ENCODE results near the gene ALDH4A1. TPM values are rescaled to one million over a fixed set of nuclear protein-coding genes. Genes with fewer than 3 reads are reported as not detected.

The ALDH4A1 gene
- total RNA-seq, 1 donor from 2014 or later = 21.8 TPM

DNA sequence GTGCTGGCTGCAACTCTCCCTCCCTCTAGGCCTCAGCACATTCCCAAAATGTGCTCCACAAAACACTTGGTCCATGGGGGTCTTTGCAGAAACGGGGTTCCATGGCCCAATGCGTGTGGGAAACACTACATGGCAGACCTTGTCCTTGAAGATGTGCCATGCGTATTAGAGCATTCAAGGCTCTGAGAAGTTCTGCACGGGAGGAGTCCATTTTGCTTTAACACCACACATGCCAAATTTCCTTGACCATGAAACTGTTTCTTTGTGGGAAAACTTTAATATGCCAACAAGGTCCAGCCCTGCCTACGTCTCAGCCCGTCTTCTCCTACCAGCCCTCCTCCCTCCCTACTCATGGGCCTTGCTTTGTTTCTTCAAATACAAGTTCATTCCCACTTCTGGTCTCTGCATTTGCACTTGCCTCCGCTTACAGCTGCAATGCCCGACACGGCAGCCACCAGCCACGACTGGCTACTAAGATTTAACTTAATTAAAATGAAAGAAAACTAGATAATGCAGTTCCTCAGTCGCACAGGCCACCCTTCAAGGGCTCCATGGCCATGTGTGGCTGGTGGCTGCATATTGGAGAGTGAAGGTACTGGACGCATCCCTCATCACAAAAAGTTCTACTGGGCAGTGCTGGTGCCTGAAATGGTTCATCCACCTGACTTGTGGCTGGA lies 23.7 kb downstream of the ALDH4A1 start:
- TF ChIP-seq EZH2 (IDR thresholded peaks at IDR 0.05) = no peak
- no peak for TF ChIP-seq EZH2phosphoT487 (IDR thresholded peaks at IDR 0.05)
- TF ChIP-seq, protein P1, sequence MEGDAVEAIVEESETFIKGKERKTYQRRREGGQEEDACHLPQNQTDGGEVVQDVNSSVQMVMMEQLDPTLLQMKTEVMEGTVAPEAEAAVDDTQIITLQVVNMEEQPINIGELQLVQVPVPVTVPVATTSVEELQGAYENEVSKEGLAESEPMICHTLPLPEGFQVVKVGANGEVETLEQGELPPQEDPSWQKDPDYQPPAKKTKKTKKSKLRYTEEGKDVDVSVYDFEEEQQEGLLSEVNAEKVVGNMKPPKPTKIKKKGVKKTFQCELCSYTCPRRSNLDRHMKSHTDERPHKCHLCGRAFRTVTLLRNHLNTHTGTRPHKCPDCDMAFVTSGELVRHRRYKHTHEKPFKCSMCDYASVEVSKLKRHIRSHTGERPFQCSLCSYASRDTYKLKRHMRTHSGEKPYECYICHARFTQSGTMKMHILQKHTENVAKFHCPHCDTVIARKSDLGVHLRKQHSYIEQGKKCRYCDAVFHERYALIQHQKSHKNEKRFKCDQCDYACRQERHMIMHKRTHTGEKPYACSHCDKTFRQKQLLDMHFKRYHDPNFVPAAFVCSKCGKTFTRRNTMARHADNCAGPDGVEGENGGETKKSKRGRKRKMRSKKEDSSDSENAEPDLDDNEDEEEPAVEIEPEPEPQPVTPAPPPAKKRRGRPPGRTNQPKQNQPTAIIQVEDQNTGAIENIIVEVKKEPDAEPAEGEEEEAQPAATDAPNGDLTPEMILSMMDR (IDR thresholded peaks at IDR 0.05) = no peak
- H3K27me3 ChIP-seq = no peaks in the 10 kb centered on the region
- H3K27ac ChIP-seq = no peak overlapping the region
- Mint-ChIP-seq H3K27me3 (ENCODE audit: insufficient read depth, low read depth) (peaks cover 2% of the 10 kb centered on the region), H3K27ac (no peak overlapping the region), H3K4me1 (no peaks in the 10 kb centered on the region), H3K4me3 (no peak overlapping the region), H3K36me3 (no peaks in the 10 kb centered on the region), H3K9me3 (no peaks in the 10 kb centered on the region)
- no peaks in the 10 kb centered on the region for H3K9me3 ChIP-seq (ENCODE audit: low read depth)
- no peak overlapping the region for H2AFZ ChIP-seq (replicated peaks)
- H3K79me2 ChIP-seq (ENCODE audit: low read depth) = no peaks in the 10 kb centered on the region
- no peak overlapping the region for H3K4me2 ChIP-seq
- H3K4me1 ChIP-seq = peaks cover 3% of the 10 kb centered on the region
- no peaks in the 10 kb centered on the region for H3F3A ChIP-seq (ENCODE audit: low read depth)
- H3K4me3 ChIP-seq = no peak overlapping the region
- DNase-seq (ENCODE audit: low spot score) = no peak
- H3K36me3 ChIP-seq = no peaks in the 10 kb centered on the region
- H4K20me1 ChIP-seq (ENCODE audit: low read depth) = peaks cover 3% of the 10 kb centered on the region
- no peak overlapping the region for H3K9ac ChIP-seq

DNA sequence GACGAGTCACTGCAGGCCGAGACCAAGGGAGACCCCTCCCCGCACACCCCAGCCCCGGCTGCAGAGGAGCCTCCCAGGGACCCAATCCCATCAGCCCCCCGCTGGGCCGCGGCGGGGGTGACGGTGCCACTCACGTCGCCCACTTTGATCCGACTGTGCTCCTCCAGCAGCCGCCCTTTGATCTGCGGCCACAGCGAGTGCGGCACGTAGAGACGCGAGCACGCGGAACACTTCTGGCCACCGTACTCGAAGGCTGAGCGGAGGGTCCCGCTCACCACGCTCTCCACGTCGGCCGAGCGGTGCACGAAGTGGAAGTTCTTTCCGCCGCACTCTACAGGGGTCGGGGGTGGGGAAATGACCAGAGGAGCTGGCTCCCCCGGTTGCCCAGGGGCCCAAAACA lies 25.1 kb downstream of the ALDH4A1 start:
- Histone ChIP-seq H3K9ac (no peak overlapping the region), H4K20me1 (ENCODE audit: low read depth) (peaks cover 3% of the 10 kb centered on the region), H3K79me2 (ENCODE audit: low read depth) (no peaks in the 10 kb centered on the region), H3K9me3 (ENCODE audit: low read depth) (no peaks in the 10 kb centered on the region), H3K4me1 (peaks cover 3% of the 10 kb centered on the region), H3K36me3 (no peaks in the 10 kb centered on the region), H2AFZ (replicated peaks) (no peak overlapping the region), H3F3A (ENCODE audit: low read depth) (no peaks in the 10 kb centered on the region), H3K4me3 (no peak overlapping the region), H3K27me3 (no peaks in the 10 kb centered on the region), H3K4me2 (no peak overlapping the region), H3K27ac (no peak overlapping the region)
- no peaks in the 10 kb centered on the region for H3K36me3 Mint-ChIP-seq
- H3K4me3 Mint-ChIP-seq = no peak overlapping the region
- H3K9me3 Mint-ChIP-seq = no peaks in the 10 kb centered on the region
- peaks cover 2% of the 10 kb centered on the region for H3K27me3 Mint-ChIP-seq (ENCODE audit: insufficient read depth, low read depth)
- no peak for DNase-seq (ENCODE audit: low spot score)
- H3K4me1 Mint-ChIP-seq = no peaks in the 10 kb centered on the region
- TF ChIP-seq, protein P1 (IDR thresholded peaks at IDR 0.05) = no peak
- TF ChIP-seq EZH2phosphoT487 (IDR thresholded peaks at IDR 0.05) (no peak), EZH2 (IDR thresholded peaks at IDR 0.05) (no peak)
- H3K27ac Mint-ChIP-seq = no peak overlapping the region

DNA sequence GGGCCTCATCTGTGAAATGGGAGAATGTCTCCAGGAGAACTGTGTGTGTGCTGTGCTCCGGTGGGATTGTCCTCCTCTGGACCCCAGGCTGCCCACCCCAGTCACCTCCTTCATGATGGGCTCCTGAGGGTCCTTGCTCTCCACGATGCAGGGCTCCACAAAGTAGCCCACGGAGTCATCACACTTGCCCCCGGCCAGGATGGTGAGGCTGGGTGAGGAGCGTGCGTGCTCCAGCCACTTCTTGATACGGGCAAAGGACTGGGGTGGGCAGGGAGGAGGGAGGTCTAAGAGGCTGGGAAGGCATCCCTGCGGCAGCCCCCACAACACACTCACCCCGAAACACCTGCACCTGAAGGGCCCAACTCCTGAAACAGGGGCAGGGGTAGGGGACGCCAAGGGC lies 26.1 kb downstream of the ALDH4A1 start:
- Histone ChIP-seq H3K4me3 (no peak overlapping the region), H3F3A (ENCODE audit: low read depth) (no peaks in the 10 kb centered on the region), H3K36me3 (no peaks in the 10 kb centered on the region), H3K79me2 (ENCODE audit: low read depth) (no peaks in the 10 kb centered on the region), H2AFZ (replicated peaks) (no peak overlapping the region), H3K9me3 (ENCODE audit: low read depth) (no peaks in the 10 kb centered on the region), H3K4me1 (peaks cover 3% of the 10 kb centered on the region), H4K20me1 (ENCODE audit: low read depth) (peaks cover 3% of the 10 kb centered on the region), H3K27ac (no peak overlapping the region), H3K27me3 (no peaks in the 10 kb centered on the region), H3K9ac (no peak overlapping the region), H3K4me2 (no peak overlapping the region)
- H3K9me3 Mint-ChIP-seq = no peaks in the 10 kb centered on the region
- no peaks in the 10 kb centered on the region for H3K36me3 Mint-ChIP-seq
- H3K4me3 Mint-ChIP-seq = no peak overlapping the region
- peaks cover 2% of the 10 kb centered on the region for H3K27me3 Mint-ChIP-seq (ENCODE audit: insufficient read depth, low read depth)
- no peak for TF ChIP-seq EZH2phosphoT487 (IDR thresholded peaks at IDR 0.05)
- TF ChIP-seq EZH2 (IDR thresholded peaks at IDR 0.05) = no peak
- TF ChIP-seq, protein P1 (IDR thresholded peaks at IDR 0.05) = no peak
- H3K4me1 Mint-ChIP-seq = no peaks in the 10 kb centered on the region
- no peak for DNase-seq (ENCODE audit: low spot score)
- H3K27ac Mint-ChIP-seq = no peak overlapping the region
